Esophagus squamous epithelium (tissue), 5 donors: ENCODE measurements around the gene SAG. TPM values are rescaled to one million over a fixed set of nuclear protein-coding genes. Genes with fewer than 3 reads are reported as not detected.
"Not testable (repeated sequence)": the region's sequence is repeated elsewhere in the genome, so short reads cannot be mapped to it uniquely, and the experiment has no call there.

ENCODE experiments used
- DNase-seq: peaks from one replicate; lab custom pipeline; 2025; lab: John Stamatoyannopoulos, UW
- H3K27ac ChIP-seq, 4 donors: fragments of 200-600 bp; sonication (generic); one replicate each; pipeline ENCODE4 v1.5.1; 2016 to 2019; ENCODE audit warnings: mild to moderate bottlenecking in 1 of 4
- H3K27me3 ChIP-seq, 4 donors: fragments of 200-600 bp; sonication (generic); 1 replicate in 3 of 4; 2 replicates in 1 of 4; pipeline versions ENCODE4 v1.5.1 to v1.6.0; 2017 to 2021; ENCODE audit warnings: antibody characterized with exemption in 1 of 4
- H3K36me3 ChIP-seq, 3 donors: fragments of 200-600 bp; sonication (generic); one replicate each; pipeline ENCODE4 v1.5.1; 2016 to 2019
- H3K4me1 ChIP-seq, 3 donors: fragments of 200-600 bp; sonication (generic); one replicate each; pipeline ENCODE4 v1.5.1; 2017 to 2019
- H3K4me3 ChIP-seq, 4 donors: fragments of 200-600 bp; sonication (generic); 1 replicate in 3 of 4; 2 replicates in 1 of 4; pipeline ENCODE4 v1.5.1; 2016 to 2019; ENCODE audit warnings: mild to moderate bottlenecking in 2 of 4, moderate library complexity in 1 of 4
- H3K9me3 ChIP-seq, 3 donors: fragments of 200-600 bp; sonication (generic); one replicate each; pipeline ENCODE4 v1.5.1; 2016 to 2019
- CTCF ChIP-seq, 6 experiments: fragments of 450-650 bp in 4 of 6; fragments of 200-600 bp in 2 of 6; sonication (generic) in 2 of 6; IDR thresholded peaks; one replicate each; pipeline ENCODE4 v1.5.1; 2016 to 2019; ENCODE audit warnings: antibody characterized with exemption in 6 of 6, mild to moderate bottlenecking in 4 of 6, moderate library complexity in 4 of 6
- POLR2A ChIP-seq, 4 donors: fragments of 450-650 bp; IDR thresholded peaks; one replicate each; pipeline ENCODE4 v1.6.1; 2017; ENCODE audit warnings: antibody characterized with exemption in 4 of 4, mild to moderate bottlenecking in 4 of 4, moderate library complexity in 3 of 4
- WGBS, 2 donors: methylation state at CpG; one replicate each; pipeline ENCODE4 v1.1.5; 2018; 5-methylcytosine and 5-hydroxymethylcytosine counted together
- intact Hi-C: fragments of 100-400 bp; cut with DNase I; formaldehyde crosslinking; loops from one replicate; pipeline ENCODE4 v1.15.0; 2022
- total RNA-seq, 4 donors: library from RNA; depleted of rRNA; stranded (reverse); fragments of >200 nt; gene quantifications; one replicate each; pipeline ENCODE4 v1.1.0, GENCODE V29; 2016
- donor health status: DM: yes; HTN: yes; CAD: no.

The SAG gene
- total RNA-seq, 4 donors from 2014 or later, result not detected

- TF ChIP-seq POLR2A (IDR thresholded peaks at IDR 0.05) (no peak), CTCF (IDR thresholded peaks at IDR 0.05) (no peak)
- Histone ChIP-seq H3K36me3 (peaks cover 0 to 6% (median 0%) of the 10 kb centered on the region in 3 donors), H3K9me3 (no peaks in the 10 kb centered on the region), H3K4me1 (peaks cover 0 to 6% (median 0%) of the 10 kb centered on the region in 3 donors), H3K27me3 (no peaks in the 10 kb centered on the region), H3K27ac (no peak overlapping the region), H3K4me3 (no peak overlapping the region)
- 80 to 82% methylated on average over 9 of the region's 9 CpGs for WGBS, 2 donors
- DNase-seq, result no peak
- intact Hi-C loops, result no loop called here
Observed at GRCh38 chr2:233369897-233370685, 62.5 kb downstream of the SAG start.

- Histone ChIP-seq H3K4me1 (peaks cover 0 to 6% (median 0%) of the 10 kb centered on the region in 3 donors), H3K27me3 (no peaks in the 10 kb centered on the region), H3K9me3 (no peaks in the 10 kb centered on the region), H3K36me3 (peaks cover 0 to 6% (median 0%) of the 10 kb centered on the region in 3 donors), H3K27ac (no peak overlapping the region), H3K4me3 (no peak overlapping the region)
- no peak for DNase-seq
- intact Hi-C loops, result no loop called here
- 61 to 87% methylated on average over 2 of the region's 2 CpGs for WGBS, 2 donors
- TF ChIP-seq POLR2A (IDR thresholded peaks at IDR 0.05), result no peak
- no peak for TF ChIP-seq CTCF (IDR thresholded peaks at IDR 0.05)
Observed at GRCh38 chr2:233371641-233372040, 64.0 kb downstream of the SAG start.

DNA sequence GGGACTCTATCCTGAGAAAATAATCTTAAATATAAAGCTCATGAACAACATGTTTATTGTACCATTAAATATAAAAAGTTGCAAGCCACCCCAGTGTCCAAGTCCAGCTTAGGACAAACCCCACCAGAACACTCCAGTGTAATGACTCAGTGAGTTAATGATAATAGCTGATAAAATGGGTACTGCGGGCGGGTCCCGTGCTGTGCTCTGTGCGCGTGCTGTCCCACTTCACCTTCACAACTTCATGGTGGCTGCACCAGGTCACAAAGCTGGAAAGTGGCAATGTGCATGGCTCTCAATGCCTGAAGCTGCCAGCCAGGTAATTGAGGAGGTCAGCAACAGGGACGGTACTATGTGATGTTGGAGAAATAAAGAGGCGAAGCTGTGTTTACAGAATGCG is 65.2 kb downstream of the SAG start:
- Histone ChIP-seq H3K36me3 (peaks cover 0 to 6% (median 0%) of the 10 kb centered on the region in 3 donors), H3K27ac (no peak overlapping the region)
- 95% methylated on average over 8 of the region's 8 CpGs for WGBS, 2 donors

DNA sequence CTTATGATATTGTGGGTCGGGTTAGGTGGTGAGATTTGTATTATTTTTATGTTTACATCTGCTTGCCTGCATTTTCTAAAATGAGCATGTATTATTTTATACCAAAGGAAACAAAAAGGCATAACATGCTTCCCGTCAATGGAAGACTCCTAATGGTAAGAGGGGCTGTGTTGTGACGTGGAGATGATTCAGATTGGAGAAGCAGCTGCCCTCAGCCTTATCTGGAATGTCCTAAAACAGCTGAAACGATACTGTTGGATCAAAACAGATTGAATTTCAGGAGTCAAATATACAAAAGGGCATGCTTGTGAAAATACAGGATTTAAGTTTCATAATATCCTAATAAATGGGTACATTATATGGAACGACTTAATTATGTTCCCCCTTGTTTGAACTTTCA is 65.7 kb downstream of the SAG start:
- Histone ChIP-seq H3K36me3 (peaks cover 0 to 6% (median 0%) of the 10 kb centered on the region in 3 donors), H3K4me3 (no peak overlapping the region), H3K9me3 (no peaks in the 10 kb centered on the region), H3K27me3 (no peaks in the 10 kb centered on the region), H3K27ac (no peak overlapping the region), H3K4me1 (peaks cover 0 to 6% (median 0%) of the 10 kb centered on the region in 3 donors)
- DNase-seq, result no peak
- TF ChIP-seq POLR2A (IDR thresholded peaks at IDR 0.05), result no peak
- TF ChIP-seq CTCF (IDR thresholded peaks at IDR 0.05), result no peak
- intact Hi-C loops, result no loop called here
- WGBS, 2 donors, result 81 to 88% methylated on average over 5 of the region's 5 CpGs

More for the DNA sequence above, 65.2 kb downstream of the SAG start:
- no peak for DNase-seq
- peaks cover 0 to 6% (median 0%) of the 10 kb centered on the region in 3 donors for H3K4me1 ChIP-seq
- no peak overlapping the region for H3K4me3 ChIP-seq
- intact Hi-C loops, result no loop called here
- H3K9me3 ChIP-seq, result no peaks in the 10 kb centered on the region
- no peaks in the 10 kb centered on the region for H3K27me3 ChIP-seq
- TF ChIP-seq CTCF (IDR thresholded peaks at IDR 0.05) (no peak), POLR2A (IDR thresholded peaks at IDR 0.05) (no peak)

GRCh38 chr2:233374776-233375175 is 67.2 kb downstream of the SAG start:
- intact Hi-C loops, H3K4me3 ChIP-seq, H3K9me3 ChIP-seq, H3K27ac ChIP-seq, H3K27me3 ChIP-seq, H3K36me3 ChIP-seq, DNase-seq, H3K4me1 ChIP-seq: not testable (repeated sequence)
- 95 to 96% methylated on average over 5 to 11 of the region's 11 CpGs for WGBS, 2 donors
